GM19324 (cell line): ENCODE data around the gene DCLK1.

Experiments used
- ATAC-seq: cut with Tn5 transposase; IDR thresholded peaks from one replicate; pipeline ENCODE4 v1.9.1; 2021; ENCODE audit warnings: mild to moderate bottlenecking, moderate library complexity; ENCODE audit not compliant: unreplicated experiment, low FRiP score

DCLK1 gene

DNA sequence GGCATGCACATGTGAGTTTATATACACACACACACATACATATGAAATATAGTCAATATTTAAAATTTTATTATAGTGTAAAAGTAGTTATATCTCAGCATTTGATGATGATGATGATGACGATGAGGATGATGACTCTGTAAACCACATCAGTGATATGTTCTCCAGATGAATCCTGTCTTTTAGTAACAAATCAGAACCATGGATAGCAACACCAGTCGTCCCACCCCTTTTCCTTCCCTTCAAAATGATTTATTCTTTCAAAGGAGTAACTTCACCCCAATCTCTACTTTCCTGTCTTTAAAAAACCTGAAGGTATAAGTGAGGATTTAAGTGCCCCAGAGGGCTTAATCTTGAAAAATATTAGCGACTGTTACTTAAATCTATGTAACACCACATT is 74.1 kb downstream of the DCLK1 start:
- no peak for ATAC-seq

DNA sequence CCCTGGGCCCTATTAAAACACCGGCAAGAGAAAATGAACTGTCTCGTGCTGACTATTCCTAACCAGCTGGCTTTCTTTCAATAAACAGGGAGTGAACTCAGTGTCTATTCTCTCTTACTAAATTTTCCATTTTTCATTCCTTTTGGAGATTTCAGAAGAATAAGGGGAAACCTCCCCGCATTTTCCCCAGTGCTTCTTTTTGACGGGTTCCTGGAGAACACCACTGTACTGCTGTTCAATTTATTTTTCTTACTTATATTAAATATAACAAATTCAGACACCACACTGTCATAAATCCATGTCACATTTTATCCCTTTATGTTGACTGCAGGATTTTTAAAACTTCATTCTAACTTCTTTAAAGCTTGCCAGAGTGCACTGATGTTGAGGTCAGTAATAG is 75.8 kb downstream of the DCLK1 start:
- ATAC-seq, result no peak

DNA sequence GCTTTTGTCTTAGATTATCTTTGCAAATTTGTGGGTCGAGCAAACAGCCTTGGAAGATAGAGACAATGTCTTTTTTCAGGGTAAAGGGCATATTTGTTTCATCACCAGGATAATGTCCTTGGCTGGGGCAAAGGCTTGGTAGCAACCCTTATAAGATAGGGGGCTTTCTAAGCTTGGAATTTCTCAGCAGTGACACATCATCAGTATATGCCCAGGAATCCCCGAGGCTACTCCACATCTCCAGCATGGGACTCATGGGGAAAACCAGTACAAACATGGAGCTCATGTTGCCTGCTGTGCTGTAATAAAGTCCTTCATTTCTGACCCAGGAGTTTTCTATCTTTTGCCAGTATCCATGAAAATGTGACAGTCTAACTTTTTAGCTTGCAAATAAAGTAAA is 77.1 kb downstream of the DCLK1 start:
- no peak for ATAC-seq

DNA sequence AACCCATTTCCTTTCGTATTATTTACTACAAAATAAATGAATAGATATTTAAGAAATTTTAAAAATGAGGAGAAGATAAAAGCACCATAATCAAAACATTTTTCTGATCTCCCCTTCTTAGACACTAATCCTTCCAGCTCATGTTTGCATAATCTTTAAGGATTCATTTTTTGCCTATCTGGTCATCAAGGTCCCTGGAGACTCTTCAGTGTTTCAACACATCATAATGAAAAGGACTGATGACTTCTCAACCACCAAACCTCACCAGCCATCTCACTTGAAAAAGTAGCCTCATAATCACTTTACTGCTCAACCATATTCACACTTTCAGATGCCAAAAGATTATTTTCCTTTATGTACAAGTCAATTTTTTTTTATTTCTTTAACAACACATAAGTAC is 80.1 kb downstream of the DCLK1 start:
- ATAC-seq, result no peak

DNA sequence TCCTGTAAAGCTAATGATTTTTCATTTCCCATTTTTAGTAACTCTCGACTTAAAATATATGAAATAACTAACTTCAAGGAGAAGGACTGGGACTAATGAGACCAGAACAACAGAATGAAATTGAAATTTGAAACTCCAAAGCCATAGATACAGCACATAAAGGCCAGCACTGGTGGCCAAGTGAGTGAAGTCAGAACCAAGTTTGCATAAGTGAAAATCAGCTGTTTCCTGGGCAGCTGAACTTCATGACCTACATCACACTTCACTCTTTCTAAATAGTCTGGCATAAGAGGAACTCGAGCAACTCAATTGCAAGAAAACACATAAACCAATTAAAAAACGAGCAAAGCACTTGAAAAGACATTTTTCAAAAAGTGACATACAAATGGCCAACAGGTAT is 84.5 kb downstream of the DCLK1 start:
- ATAC-seq, result peak; percentile 84

DNA sequence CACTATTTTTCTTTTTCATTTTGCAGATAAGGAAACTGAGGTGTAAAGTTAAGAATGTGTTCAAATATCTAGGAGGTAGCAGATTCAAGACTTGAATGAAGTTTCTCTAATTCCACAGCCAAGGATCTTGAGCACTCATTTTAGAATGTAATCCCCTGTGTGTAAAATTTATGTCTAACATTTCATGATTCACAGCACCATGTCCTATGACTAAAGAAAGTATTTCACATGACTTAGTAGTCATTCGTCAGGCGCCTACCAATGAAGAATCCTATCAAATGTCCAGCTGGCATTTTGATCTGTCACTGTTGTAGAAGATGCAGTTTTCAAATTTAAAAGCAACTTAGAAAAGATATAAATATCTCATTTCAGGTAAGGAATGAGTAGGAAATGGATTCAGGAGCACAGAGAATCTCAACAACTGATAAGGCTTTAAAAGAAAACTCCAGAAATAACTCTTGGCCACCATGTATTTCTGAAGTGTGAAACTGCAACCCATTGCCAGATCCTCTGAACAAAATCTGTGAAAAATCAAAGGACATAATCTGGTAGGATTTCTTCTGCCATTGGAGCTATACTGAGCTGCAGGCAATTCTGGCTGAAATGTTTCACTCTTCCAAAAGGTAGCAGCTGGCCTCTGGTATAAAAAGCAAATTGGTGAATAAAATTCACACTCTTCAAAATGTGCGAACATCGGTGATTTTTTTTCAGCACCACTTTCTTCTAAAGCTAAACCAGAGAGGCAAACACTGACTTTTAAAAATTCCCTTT is 92.2 kb downstream of the DCLK1 start:
- no peak for ATAC-seq

DNA sequence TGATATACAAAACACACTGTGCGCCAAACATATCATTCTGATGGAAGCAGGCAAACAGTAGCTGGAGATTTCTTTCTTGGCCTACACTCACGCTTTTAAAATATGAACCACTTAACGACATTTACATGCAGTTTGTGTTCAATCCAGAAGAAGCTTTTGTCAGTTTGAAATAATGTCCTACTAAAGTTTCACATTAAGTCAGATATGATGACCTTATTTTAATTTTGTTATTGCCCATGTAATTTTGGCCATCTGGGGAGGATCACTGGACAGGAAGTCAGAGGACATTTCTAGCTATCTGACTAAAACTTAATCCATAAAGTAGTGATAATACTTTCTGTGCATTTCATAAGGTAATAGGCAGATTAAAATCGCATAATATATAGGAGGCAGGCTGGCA is 98.1 kb downstream of the DCLK1 start:
- no peak for ATAC-seq

DNA sequence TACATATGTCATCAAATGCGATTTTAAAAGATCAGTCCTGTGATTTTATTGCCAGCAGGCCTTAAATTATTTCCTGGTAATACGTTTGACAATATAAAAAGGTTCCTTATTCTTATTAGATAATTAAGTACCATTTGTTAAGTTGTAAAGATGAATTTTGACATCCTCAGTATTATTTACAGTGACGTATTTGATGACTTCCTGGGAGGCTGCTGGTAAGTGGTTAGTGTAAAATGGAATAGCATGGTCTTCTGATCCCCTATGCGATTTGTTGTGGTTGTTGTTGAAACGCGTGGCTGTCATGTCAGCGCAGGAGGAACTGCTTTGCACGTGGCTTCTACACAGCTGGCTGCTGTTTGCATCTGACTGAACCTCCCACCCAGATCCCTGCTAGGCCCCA is 99.7 kb downstream of the DCLK1 start:
- ATAC-seq, result no peak

DNA sequence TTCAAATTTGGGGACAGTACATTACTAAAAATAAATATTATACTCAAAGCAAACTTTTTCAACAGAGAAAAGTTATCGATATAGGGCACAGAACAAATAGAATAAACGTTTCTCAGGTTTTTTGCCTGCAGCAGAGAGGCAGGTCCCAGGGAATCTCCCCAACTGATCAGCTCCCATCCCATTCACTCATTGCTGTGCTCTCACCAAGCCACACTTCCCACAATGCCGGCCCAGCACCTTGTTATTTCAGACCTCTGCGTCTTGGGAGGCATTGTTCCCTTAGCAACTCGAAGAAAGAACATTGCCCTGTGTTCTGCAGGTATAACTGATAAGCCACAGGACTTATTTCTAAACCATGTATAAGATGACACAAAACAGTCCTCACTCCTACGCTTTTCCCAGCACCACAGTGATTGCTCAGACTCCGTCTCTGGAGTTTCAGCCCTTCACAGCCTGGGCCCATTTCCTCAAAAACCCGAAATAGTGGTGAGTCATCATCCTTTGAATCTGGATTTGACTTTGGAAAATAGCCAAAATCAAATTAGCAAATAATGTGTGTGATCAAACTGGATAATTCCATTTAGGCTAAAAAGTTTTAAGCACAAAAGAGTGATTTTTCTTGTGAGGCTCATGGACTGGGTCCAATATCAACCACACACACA is 100.4 kb downstream of the DCLK1 start:
- ATAC-seq, result no peak

DNA sequence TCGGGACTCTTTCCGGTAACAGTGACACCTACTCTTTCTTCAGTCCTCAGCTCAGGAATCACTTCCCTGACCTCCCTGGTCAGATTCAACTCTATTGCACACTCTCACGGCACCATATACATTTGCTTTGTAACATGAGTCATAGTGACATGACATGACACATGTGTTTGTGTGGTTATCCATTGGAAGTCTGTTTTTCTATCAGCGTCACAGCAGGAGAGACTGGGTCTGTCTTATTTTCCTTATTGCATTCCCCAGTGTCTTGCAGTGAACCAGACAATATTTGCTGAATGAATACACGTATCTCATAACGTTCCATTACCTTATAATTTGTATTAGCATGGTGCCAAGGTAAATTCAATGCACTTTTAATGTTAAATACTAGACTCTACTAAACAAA is 102.0 kb downstream of the DCLK1 start:
- no peak for ATAC-seq

DNA sequence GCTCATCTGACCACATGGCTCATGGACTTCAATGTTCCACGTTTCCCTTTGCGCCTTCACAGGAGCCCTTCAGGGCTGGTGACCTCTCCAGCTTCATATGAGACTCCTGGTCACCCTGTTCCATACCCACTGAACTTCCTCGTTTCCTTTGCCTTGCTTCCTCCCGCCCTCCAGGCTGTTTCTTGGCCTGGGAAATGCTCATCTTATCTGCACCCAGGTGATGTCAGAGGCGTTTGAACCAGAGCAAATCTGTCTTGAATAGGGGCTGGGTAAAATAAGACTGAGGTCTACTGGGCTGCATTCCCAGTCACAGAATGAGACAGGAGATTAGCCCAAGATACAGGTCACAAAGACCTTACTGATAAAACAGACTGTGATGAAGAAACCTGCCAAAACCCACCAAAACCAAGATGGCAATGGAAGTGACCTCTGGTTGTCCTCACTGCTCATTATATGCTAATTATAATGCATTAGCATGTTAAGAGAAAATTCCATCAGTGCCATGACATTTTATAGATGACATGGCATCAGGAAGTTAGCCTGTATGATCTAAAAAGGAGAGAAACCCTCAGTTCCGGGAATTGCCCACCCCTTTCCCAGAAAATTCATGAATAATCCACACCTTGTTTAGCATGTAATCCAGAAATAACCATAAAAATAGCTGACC is 102.7 kb downstream of the DCLK1 start:
- ATAC-seq, result no peak

DNA sequence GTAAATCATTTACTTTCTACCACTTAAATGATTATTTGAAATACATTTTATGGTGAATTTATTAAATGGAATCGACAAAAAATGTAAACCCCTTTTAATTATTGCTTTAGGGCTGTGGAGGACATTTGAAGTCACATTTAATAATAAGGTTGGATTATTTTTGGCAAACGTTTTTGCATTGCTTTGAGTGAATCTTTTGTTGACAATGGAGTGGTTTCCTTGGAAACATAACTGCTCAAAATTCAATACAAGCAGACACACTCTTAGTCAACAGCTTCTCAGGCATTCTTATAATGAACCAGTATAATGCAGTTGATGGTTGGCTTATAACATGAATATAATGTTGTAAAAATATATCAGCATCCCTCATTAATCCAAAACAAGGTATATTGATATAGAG is 104.7 kb downstream of the DCLK1 start:
- ATAC-seq, result no peak

DNA sequence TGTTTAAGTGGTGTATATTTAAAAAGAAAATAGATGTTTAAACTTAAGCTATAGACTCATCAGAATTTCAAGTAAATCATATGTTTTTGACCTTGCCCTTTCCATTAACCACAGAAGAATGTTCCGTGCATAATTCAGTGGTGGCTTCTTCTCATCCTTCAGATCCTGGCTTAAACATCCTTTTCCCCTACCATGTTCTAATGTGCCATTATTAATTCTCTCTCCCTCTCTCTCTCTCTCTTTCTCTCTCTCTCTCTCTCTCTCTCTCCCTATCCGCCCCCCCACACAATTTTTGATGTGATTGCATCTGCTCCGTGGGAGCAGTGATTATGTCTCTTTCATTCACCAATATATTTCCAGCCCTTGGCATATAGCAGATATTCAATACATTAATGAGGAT is 116.4 kb downstream of the DCLK1 start:
- no peak for ATAC-seq

DNA sequence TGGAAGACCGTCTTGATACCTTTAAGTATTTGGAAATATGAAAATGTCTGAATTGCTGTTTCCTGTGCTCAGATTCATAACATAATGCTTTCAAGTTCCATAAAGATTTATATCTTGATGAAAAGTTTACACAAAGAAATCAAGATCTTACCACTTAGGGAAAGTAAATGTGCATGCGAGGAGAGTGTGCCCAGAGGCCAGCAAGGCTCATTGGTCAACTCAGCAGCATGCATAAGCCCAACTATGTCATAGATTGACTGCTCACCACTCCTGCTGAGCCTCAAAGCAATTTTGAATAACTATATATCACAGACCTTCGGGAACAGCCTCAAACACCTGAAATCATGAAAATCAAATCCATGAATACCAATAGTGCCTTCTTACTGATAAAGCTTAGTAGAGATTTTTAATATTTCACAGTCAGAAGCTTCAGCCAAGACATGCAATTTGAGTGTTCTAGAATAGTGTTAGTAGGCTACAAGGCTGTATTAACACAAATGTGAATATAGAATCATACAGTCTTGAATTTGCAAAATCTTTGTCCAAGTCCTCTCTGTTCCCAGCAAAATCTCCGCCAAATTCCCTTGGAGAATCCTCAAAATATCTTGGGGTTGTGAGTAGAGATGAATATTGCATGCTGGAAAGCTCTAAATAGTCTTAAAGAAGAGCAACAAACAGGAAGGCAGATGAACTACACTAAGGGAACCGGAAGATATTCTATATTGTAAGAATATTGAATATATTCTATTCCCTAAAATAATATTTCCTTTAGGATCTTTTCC is 124.1 kb downstream of the DCLK1 start:
- no peak for ATAC-seq

DNA sequence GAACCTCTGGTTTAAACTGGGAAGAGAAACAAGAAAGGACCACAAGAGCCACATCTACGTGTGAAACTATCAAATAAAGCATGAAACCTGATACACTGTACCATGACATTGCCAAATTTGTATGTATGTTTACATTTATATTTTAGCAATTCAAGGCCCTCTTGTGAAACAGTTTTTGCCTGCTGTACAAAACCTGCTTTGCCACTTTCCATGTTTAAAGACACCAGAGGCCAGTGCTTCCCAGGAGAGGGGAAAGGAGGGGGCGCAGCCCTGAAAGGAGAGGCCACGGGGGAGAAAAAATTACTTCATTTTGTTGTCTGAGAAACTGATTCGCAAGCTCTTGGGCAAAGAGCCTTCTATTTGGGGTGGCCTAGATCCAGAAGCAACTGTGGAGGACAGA is 124.8 kb downstream of the DCLK1 start:
- ATAC-seq, result no peak

DNA sequence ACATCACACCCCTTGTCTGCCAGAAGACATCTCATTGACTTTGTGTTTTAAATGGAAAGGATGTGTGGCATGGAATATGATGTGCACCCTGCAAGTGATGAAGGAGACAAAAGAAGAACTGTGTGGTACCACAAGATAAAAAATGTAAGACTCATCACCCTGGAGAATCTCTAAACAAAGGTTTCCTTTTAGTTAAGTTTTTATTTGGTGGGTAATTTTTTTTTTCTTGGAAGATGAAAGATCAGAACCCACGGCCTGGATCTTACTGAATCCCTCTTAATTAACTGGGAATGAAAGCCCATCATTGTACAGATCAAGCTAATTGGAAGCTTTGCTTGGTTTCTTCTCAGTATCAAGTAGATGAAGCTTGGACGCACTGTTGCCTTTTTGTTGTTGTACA is 129.6 kb downstream of the DCLK1 start:
- no peak for ATAC-seq

DNA sequence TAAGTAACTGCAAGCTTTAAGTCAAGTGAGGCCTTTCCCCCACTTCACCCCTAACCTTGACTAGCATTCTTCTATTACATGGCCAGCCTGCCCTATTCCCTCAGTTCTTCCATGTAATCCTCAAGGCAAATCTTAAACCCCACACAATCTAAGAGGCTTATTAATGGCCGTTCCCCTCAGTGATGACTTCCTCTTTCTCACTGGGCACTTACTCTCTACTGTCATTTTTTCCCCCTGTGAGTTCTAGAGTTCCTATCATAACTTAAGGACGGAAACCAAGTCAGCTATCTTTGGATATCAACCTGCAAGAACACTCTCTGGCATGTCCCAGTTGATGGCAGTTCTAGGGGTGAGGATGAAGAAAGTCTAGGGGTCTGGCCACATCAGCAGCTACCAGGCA is 131.2 kb downstream of the DCLK1 start:
- ATAC-seq, result no peak

DNA sequence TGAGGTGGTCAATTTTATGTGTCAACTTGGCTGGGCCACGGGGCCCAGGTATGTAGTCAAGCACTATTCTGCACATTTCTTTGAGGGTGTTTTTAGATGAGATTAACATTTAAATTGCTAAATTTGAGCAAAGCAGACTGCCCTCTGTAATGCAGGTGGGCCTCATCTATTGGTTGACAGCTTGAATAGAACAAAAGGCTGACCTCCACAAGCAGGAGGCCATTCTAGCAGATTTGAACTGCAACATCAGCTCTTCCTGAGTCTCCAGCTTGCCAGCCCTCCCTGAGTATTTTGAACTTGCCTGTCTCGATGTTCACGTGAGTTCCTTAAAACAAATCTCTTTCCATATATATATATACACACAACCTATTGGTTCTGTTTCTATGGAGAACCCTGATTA is 134.8 kb downstream of the DCLK1 start:
- no peak for ATAC-seq

DNA sequence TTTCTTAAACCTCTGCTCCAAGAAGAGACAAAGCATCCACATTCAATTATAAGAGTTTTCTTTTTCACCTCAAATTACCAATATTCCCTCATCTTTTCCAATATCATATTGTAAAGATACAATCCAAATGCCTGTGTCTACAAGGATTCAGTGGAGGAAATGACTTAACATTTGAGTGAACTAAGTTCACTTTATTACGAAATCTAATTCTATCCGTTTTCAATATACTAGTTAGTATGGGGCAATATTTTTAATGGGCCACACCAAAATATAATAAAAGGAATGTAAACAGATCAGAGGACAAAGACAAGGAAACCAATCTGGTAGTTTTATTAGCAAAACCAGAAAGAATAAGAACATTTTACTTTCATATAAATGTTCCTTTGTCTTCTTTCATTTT is 136.0 kb downstream of the DCLK1 start:
- no peak for ATAC-seq

DNA sequence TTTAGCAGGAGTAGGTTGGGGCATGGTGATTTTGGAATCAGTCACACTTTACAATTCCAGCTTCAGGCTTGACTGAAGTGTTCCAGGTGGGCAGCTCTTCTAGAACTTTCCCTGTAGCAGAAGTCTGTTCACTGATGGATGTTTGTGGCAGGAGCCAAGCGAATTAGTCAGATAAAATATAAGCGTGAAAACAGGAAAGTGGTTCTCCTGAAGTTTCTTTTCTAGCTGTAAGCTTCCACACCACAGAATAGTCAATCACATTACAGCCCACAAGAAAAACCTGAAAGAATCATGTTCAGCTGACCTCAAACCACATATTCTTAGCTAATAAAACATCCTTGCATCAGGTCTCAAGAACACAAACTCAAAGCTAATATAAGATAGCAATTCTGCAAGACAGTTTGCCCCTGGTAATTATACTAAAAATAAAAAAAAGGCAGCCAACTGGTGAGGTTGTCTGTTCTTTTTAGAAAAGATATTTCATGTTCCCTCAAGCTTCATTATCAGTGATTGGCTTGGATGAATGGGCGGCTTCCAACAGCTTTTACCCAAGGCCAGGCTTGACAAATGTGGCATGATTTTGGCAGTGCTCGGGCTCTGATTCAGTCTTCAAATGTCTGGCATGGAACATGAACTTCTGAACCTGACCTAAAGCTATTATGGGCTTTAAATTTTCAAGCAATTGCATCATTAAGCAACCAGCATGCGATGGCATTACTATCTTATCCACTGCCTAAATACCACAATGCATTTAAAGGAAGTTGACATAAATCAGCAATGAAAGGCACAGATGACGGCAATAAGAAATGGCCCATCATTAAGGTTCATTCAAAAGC is 136.8 kb downstream of the DCLK1 start:
- no peak for ATAC-seq
